Testis (tissue), 2 donors: ENCODE data around the gene ANKRD44.

Experiments
- CTCF ChIP-seq, 3 experiments: fragments of 450-650 bp in 2 of 3; fragments of 200-600 bp in 1 of 3; sonication (generic) in 1 of 3; IDR thresholded peaks; one replicate each; pipeline ENCODE4 v1.5.1; 2016 to 2019; ENCODE audit warnings: antibody characterized with exemption in 3 of 3, mild to moderate bottlenecking in 2 of 3, moderate library complexity in 1 of 3
- POLR2A ChIP-seq: fragments of 450-650 bp; IDR thresholded peaks from one replicate; pipeline ENCODE4 v1.6.1; 2017; ENCODE audit warnings: antibody characterized with exemption, mild to moderate bottlenecking, moderate library complexity

GRCh38 chr2:197164141-197164754 is 146.3 kb downstream of the ANKRD44 start:
- TF ChIP-seq CTCF (IDR thresholded peaks at IDR 0.05) (no peak), POLR2A (no peak)
